Spleen (tissue), 7 donors: ENCODE measurements around the gene PTP4A1.

Source experiments
- POLR2A ChIP-seq, 3 donors: fragments of 450-650 bp; IDR thresholded peaks; one replicate each; pipeline ENCODE4 v1.5.1; 2017; ENCODE audit warnings: antibody characterized with exemption in 3 of 3, mild to moderate bottlenecking in 1 of 3
- POLR2AphosphoS5 ChIP-seq, 3 donors: sonication (generic); formaldehyde crosslinking; IDR thresholded peaks; one replicate each; pipeline ENCODE4 v1.5.1; 2017; ENCODE audit warnings: antibody characterized with exemption in 3 of 3
- TF ChIP-seq, protein P1 (sequence below), 11 experiments: fragments of 200-600 bp in 7 of 11; fragments of 450-650 bp in 4 of 11; sonication (generic) in 4 of 11; IDR thresholded peaks in 8 of 11; conservative IDR thresholded peaks in 3 of 11; 1 replicate in 7 of 11; 2 replicates in 4 of 11; pipeline versions ENCODE4 v1.4.0 to v1.8.0; 2016 to 2021; ENCODE audit warnings: antibody characterized with exemption in 11 of 11, inconsistent platforms in 4 of 11, mild to moderate bottlenecking in 1 of 11
- donor health status: DM: no; HTN: no; CAD: no; lungs with moderate emphysema.
- donor health status: DM: no; HTN: no; CAD: no.
- donor health status: DM: no; HTN: no; CAD: no.

DNA sequence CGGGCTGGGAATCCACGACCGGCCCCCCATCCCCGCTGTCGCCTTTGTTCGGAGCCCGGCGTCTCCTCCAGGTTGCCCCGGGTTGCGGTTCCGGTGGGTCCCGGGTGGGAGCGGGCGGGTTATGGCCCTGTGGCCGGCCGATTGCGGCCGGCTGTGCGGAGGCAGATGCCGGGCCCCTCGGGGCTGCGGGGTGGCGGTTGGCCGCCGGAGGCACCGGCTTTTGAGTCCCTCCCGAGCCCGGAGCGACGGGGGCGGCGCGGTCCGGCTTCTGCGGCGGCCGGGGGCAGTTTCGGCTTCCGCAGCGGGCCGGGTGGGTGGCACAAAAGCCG, 431 bp downstream of the PTP4A1 start:
- TF ChIP-seq, protein P1, sequence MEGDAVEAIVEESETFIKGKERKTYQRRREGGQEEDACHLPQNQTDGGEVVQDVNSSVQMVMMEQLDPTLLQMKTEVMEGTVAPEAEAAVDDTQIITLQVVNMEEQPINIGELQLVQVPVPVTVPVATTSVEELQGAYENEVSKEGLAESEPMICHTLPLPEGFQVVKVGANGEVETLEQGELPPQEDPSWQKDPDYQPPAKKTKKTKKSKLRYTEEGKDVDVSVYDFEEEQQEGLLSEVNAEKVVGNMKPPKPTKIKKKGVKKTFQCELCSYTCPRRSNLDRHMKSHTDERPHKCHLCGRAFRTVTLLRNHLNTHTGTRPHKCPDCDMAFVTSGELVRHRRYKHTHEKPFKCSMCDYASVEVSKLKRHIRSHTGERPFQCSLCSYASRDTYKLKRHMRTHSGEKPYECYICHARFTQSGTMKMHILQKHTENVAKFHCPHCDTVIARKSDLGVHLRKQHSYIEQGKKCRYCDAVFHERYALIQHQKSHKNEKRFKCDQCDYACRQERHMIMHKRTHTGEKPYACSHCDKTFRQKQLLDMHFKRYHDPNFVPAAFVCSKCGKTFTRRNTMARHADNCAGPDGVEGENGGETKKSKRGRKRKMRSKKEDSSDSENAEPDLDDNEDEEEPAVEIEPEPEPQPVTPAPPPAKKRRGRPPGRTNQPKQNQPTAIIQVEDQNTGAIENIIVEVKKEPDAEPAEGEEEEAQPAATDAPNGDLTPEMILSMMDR (IDR thresholded peaks at IDR 0.05 in 8 of 11, conservative IDR thresholded peaks at IDR 0.05 in 3 of 11), result peak in 1 of 11 experiments; percentile 5
- TF ChIP-seq POLR2A (IDR thresholded peaks at IDR 0.05) (no peak), POLR2AphosphoS5 (IDR thresholded peaks at IDR 0.05) (no peak)
